ENCODE results near the gene TMEM82.

- TF ChIP-seq TEAD4 (IDR thresholded peaks at IDR 0.05; ENCODE audit: low read length), result no peak
- no peak for TF ChIP-seq TEAD4 (CRISPR knock-in tag; IDR thresholded peaks at IDR 0.05; ENCODE audit: borderline replicate concordance)
- TF ChIP-seq GTF2F1 (IDR thresholded peaks at IDR 0.05; ENCODE audit: low read depth, low read length), result no peak
- TF ChIP-seq SMARCE1 (IDR thresholded peaks at IDR 0.05), result no peak
- no peak for TF ChIP-seq YY1 (IDR thresholded peaks at IDR 0.05; ENCODE audit: borderline replicate concordance in 1 of 3, control insufficient read depth in 1 of 3, extremely low read depth in 1 of 3, insufficient read depth in 3 of 3, insufficient read length in 1 of 3, insufficient replicate concordance in 2 of 3, low read depth in 1 of 3, low read length in 2 of 3)
- no peak for TF ChIP-seq AFF4 (CRISPR knock-in tag; IDR thresholded peaks at IDR 0.05)
- TF ChIP-seq POLR2A (conservative IDR thresholded peaks at IDR 0.05), result no peak
- no peak for TF ChIP-seq ZNF507 (tag; conservative IDR thresholded peaks at IDR 0.05)
- TF ChIP-seq MBD2 (IDR thresholded peaks at IDR 0.05; ENCODE audit: borderline replicate concordance, low read depth), result no peak
- TF ChIP-seq GATA2 (CRISPR knock-in tag; IDR thresholded peaks at IDR 0.05), result no peak
- TF ChIP-seq CUX1 (CRISPR knock-in tag; IDR thresholded peaks at IDR 0.05), result no peak
- no peak for TF ChIP-seq KAT2B (IDR thresholded peaks at IDR 0.05; ENCODE audit: low read depth, low read length)
- no peak for TF ChIP-seq ZNF384 (IDR thresholded peaks at IDR 0.05; ENCODE audit: low read depth, low read length)
- no peak for TF ChIP-seq DEAF1 (CRISPR knock-in tag; IDR thresholded peaks at IDR 0.05)
- no peak for TF ChIP-seq TGIF2 (CRISPR knock-in tag; IDR thresholded peaks at IDR 0.05)
Measured at GRCh38 chr1:15734296-15734695, 8.0 kb upstream of the TMEM82 start.
